HL-60/S4 treated with phorbol 12-myristate 13-acetate at 8.2 ng/mL for 4 days and 3 days (cell line): ENCODE measurements around the gene CENPA.
"Not testable (repeated sequence)": the region's sequence is repeated elsewhere in the genome, so short reads cannot be mapped to it uniquely, and the experiment has no call there.

Experiments
- in situ Hi-C: fragments of 300-500 bp; cut with MboI; formaldehyde crosslinking; loops from 2 replicates; pipeline ENCODE4 v1.15.0; 2022; ENCODE audit warnings: low sequenced_read_pairs

The CENPA gene

DNA sequence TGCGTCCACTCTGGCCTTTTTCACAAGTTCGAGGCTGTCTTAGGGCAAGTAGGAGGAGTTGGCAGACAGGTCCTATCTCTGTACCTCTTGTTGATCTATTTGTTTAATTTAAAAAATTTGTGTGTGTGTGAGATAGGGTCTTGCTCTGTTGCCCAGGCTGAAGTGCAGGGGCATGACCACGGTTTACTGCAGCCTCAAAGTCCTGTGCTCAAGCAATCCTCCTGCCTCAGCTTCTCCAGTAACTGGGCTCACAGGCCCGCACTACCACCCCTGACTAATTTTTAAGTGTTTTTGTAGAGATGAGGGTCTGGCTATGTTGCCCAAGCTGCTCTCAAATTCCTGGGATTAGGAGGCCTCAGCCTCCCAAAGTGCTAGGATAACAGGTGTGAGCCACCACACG lies 26.0 kb upstream of the CENPA start:
- in situ Hi-C loops: loop anchor here (10.0 kb wide), 1 partner anchor 145 kb away; no protein-coding TSS in a partner anchor

GRCh38 chr2:26760991-26761390 lies 24.9 kb upstream of the CENPA start:
- in situ Hi-C loops: not testable (repeated sequence)

GRCh38 chr2:26763019-26763418 lies 22.8 kb upstream of the CENPA start:
- in situ Hi-C loops: no loop called here

GRCh38 chr2:26764078-26764887 lies 21.6 kb upstream of the CENPA start, which contains the start of gene SLC35F6:
SLC35F6 (plus strand) TSS chr2:26764284; CDS start chr2:26764350, 66 bp downstream.
- in situ Hi-C loops: no loop called here

DNA sequence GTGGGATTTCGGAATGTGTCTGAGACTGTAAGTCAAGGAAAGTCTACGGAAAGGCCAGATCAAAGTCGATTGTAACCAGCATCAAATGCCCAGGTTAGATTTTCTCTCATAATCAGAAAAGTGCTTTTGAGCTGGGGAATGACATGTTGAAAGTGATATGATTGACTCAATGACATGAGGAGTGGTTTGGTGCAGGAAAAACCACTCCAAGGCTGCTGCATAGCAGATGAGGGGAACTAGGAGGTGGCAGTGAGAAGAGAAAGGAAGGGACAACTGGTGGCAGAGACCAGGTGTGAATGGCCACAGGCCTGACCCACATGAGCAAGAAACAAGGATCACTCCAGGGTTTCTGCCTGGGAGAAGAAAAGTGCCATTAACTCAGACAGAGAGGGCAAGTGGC lies 20.9 kb upstream of the CENPA start:
- in situ Hi-C loops: no loop called here

DNA sequence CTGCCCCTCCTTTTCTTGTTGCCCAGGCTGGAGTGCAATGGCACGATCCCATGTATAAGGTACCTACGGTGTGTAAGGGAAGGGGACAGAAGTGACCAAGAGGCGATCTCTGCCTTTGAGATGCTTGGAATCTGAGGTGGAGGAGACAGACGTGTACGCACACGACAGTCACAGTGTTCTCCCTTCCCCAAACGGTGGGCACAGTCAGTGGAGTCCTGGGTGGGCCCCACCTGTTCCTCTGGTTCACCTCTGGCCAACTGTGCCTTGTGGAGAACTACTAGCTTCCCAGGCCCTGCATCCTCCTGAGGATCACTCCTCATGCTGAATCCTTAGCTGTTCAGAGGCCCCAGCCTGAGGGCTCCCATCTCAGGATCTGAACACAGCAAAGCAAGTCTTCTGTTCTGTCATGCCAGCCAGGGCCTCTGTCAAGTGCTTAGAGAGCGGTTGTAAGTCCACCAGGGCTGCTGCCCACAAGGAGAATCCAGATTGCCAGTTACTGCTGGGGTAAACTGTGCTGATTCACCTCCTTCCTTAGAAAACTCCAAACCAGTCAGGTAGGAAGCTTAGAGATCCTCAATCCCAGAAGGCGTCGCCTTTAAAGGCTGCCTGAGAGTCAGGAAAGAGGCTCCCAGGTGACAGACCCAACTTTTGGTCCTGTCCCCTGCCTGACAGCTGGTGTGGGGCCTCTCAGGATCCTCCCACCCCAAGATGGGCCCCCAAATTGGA lies 20.2 kb upstream of the CENPA start:
- in situ Hi-C loops: no loop called here

GRCh38 chr2:26767129-26767528 lies 18.7 kb upstream of the CENPA start:
- in situ Hi-C loops: no loop called here

- in situ Hi-C loops: no loop called here
These were observed 17.9 kb upstream of the CENPA start for GRCh38 chr2:26767894-26768487.

DNA sequence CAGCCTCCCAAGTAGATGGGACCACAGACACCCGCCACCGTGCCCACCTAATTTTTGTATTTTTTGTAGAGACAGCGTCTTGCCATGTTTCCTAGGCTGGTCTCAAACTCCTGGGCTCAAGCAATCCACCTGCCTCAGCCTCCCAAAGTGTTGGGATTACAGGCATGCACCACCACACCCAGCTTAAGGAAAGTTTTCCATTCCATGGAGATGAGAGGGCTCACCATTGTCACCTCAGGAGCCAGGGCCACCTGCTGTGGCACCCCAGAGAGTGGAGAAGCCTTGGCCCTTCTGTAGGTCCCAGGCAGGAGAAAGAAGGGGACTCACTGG lies 17.1 kb upstream of the CENPA start:
- in situ Hi-C loops: no loop called here

DNA sequence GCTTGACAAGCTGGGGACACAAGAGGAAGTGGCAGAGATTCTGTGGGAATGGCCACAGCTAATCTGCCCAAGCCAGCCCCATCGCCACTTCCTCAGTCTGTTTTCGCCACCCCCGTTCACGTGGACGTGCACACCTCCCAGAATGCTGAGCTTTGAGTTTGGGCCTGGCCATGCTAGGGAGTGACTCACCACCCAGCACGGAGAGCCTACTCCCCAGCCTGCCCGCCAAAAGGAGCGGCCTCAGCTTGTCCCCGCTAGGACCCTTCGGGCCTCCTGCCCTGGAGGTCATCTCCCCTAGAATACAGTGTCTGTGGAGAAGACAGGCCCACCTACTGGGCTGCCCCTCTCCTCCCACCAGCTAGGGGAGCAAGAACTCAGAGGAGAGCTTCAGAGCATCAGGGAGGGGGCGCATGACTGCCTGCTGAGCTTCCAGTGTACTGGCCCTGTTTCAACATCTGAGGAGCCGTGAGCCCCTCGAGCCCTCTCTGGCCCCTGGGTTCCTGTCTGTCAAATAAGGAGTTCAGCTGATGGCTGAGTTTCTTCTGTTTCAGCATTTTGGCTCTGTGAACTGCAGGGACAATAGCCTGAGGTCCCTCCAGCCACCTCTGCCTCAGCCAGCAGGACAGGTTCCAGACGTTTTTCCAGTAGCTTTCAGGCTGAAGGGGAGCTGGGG lies 16.6 kb upstream of the CENPA start:
- in situ Hi-C loops: no loop called here

- in situ Hi-C loops: no loop called here
These were observed 14.8 kb upstream of the CENPA start for GRCh38 chr2:26770986-26771586.

DNA sequence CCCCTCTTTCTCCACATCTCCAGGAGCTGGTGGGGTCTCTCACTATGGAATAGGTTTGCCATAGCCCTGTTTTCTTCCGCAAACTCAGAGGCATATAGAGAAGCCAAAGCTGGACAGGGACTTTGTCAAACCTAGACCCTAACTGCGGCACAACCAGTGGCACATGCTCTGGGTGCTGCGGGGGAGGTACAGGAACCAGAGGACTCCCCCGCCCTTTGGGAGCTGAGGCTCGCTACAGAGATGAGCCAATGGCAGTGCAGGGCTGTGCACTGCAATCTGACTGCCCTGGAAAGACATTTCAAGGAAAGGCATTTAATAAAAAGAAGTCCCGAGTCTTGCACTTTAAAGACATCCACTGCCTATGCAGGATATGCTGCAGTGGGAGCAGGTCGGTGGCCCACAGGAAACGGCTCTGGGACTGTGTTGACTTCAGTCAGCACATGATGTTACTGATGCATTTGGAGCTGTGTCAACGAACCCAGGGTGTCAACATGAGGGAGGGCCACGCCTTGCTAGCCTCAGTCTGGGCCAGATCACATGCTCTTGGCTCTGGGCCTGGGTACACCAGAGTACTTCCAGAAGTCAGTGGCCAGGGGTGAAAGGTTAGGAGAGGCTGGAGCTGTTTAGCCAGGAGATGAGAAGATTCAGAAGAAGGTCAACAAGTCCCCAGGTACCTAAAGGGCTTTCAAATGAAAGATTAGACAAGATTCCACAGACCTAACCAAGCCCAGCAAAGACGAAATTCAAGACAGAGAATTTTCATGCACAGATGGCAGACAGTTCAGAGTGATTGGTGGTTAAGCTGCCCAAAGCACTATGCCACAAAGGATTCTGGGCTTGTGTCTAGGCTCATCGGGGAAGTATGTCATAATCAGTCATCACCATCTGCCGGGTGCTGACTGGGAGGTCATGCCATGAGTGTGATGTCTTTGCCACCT lies 13.5 kb upstream of the CENPA start:
- in situ Hi-C loops: no loop called here

GRCh38 chr2:26776195-26776800 lies 9.6 kb upstream of the CENPA start:
- in situ Hi-C loops: no loop called here

DNA sequence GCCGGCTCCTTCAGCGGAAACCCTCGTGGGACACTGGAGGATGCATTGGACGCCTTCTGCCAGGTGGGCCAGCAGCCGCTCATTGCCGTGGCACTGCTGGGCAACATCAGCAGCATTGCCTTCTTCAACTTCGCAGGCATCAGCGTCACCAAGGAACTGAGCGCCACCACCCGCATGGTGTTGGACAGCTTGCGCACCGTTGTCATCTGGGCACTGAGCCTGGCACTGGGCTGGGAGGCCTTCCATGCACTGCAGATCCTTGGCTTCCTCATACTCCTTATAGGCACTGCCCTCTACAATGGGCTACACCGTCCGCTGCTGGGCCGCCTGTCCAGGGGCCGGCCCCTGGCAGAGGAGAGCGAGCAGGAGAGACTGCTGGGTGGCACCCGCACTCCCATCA lies 7.8 kb upstream of the CENPA start:
- in situ Hi-C loops: no loop called here

DNA sequence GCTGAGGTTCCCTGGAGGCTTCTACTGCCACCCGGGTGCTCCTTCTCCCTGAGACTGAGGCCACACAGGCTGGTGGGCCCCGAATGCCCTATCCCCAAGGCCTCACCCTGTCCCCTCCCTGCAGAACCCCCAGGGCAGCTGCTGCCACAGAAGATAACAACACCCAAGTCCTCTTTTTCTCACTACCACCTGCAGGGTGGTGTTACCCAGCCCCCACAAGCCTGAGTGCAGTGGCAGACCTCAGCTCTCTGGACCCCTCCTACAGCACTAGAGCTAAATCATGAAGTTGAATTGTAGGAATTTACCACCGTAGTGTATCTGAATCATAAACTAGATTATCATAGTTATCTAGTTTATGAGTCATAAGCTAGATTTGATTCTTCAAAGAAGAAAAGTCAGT lies 7.3 kb upstream of the CENPA start:
- in situ Hi-C loops: no loop called here

GRCh38 chr2:26780203-26780760 lies 5.6 kb upstream of the CENPA start:
- in situ Hi-C loops: no loop called here

DNA sequence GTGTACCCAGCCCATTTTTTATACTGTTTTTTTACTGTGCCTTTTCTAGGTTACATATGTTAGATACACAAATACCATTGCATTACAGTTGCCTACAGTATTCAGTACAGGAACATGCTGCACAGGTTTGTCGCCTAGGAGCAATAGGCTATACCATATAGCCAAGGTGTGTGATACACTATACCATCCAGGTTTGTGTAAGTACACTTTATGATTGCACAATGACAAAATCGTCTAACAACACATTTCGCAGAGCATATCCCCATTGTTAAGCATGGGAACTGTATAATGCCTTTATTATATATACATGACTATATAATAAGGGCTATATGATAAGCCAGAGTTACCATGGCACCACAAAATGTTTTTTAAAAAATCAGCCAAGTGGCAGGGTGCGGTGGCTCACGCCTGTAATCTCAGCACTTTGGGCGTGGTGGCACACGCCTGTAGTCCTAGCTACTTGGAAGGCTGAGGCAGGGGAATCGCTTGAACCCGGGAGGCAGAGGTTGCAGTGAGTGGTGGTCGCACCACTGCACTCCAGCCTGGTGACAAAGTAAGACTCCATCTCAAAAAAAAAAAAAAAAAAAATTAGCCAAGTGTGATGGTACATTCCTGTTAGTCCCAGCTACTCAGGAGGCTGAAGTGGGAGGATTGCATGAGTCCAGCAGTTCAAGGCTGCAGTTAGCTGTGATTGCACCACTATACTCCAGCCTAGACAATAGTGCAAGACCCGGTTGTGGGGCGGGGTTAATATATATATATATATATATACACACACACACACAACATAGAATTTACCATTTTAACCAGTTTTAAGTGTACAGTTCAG lies 2.8 kb upstream of the CENPA start:
- in situ Hi-C loops: no loop called here

DNA sequence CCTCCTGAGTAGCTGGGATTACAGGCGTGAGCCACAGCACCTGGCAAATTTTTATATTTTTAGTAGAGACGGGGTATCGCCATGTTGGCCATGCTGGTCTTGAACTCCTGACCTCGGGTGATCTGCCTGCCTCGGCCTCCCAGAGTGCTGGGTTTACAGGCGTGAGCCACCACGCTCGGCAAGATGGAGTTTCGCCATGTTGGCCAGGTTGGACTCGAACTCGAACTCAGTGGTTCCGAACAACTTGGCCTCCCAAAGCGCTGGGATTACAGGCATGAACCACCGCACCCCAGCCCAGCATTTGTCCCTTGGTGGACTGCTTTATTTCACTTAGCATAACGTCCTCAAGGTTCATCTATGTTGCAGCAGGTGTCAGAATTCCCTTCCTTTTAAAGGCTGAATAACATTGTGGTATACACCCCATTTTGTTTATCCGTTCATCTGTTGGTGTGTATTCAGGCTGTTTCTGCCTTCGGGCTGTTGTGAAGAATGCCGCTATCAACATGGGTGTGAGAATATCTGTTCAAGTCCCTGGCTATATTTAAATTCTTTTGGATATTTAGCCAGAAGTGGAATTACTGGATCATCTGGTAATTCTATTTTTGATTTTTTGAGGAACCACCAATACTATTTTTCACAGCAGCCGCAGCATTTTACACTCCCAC lies 1.2 kb upstream of the CENPA start:
- in situ Hi-C loops: no loop called here
